LoVo (cell line): ENCODE data around the gene MNT.

Experiments
- DNase-seq: peaks from one replicate; pipeline ENCODE4 v3.0.0-alpha.2; 2016; ENCODE audit warnings: low spot score

MNT gene

GRCh38 chr17:2416010-2416734 lies 15.3 kb upstream of the MNT start:
- peak; percentile 84 for DNase-seq

- DNase-seq, result no peak
These were observed 14.2 kb upstream of the MNT start for GRCh38 chr17:2415081-2415480.

- no peak for DNase-seq
These were observed 13.7 kb upstream of the MNT start for GRCh38 chr17:2414446-2415064.

GRCh38 chr17:2412561-2413021 lies 11.7 kb upstream of the MNT start:
- no peak for DNase-seq

GRCh38 chr17:2410951-2411350 lies 10.1 kb upstream of the MNT start:
- no peak for DNase-seq

GRCh38 chr17:2406903-2407790 lies 6.3 kb upstream of the MNT start:
- peak; percentile 90 for DNase-seq

GRCh38 chr17:2406271-2406902 lies 5.5 kb upstream of the MNT start:
- DNase-seq, result peak; percentile 52

GRCh38 chr17:2405247-2405926 lies 4.5 kb upstream of the MNT start:
- no peak for DNase-seq

GRCh38 chr17:2403044-2403443 lies 2.2 kb upstream of the MNT start:
- no peak for DNase-seq

GRCh38 chr17:2402544-2402943 lies 1.7 kb upstream of the MNT start:
- no peak for DNase-seq

GRCh38 chr17:2401426-2402221 lies 764 bp upstream of the MNT start:
- DNase-seq, result peak; percentile 99

- DNase-seq, result peak; percentile 11
These were observed 390 bp downstream of the MNT start for GRCh38 chr17:2400474-2400866.

GRCh38 chr17:2399572-2400473 lies 1.0 kb downstream of the MNT start:
- DNase-seq, result peak; percentile 95

- DNase-seq, result peak; percentile 55
These were observed 1.9 kb downstream of the MNT start for GRCh38 chr17:2398655-2399571.

- DNase-seq, result no peak
These were observed 2.7 kb downstream of the MNT start for GRCh38 chr17:2398182-2398581.

GRCh38 chr17:2397247-2398171 lies 3.4 kb downstream of the MNT start:
- DNase-seq, result no peak

GRCh38 chr17:2396568-2397246 lies 4.2 kb downstream of the MNT start:
- DNase-seq, result peak; percentile 73
